DOHH2 (cell line): ENCODE results near the gene TUBAL3.

Source experiments
- H3F3A ChIP-seq: fragments of 200-600 bp; sonication (generic), shearing (Covaris generic); 2 replicates; pipeline ENCODE4 v1.6.0; 2016; ENCODE audit warnings: antibody characterized with exemption, mild to moderate bottlenecking; ENCODE audit not compliant: control insufficient read depth, insufficient read depth
- H3K27ac ChIP-seq: fragments of 200-600 bp; sonication (generic); 2 replicates; pipeline ENCODE4 v1.5.1; 2014; ENCODE audit warnings: low read depth, mild to moderate bottlenecking, low read length, moderate library complexity
- H3K27me3 ChIP-seq: fragments of 200-600 bp; sonication (generic); 2 replicates; pipeline ENCODE4 v1.6.1; 2014; ENCODE audit warnings: mild to moderate bottlenecking, low read length, mixed read lengths; ENCODE audit not compliant: control insufficient read depth
- H3K36me3 ChIP-seq: fragments of 200-600 bp; sonication (generic); 2 replicates; pipeline ENCODE4 v1.6.1; 2014; ENCODE audit warnings: mild to moderate bottlenecking, low read length, moderate library complexity, mixed read lengths; ENCODE audit not compliant: control insufficient read depth
- H3K4me1 ChIP-seq: fragments of 200-600 bp; sonication (generic); 2 replicates; pipeline ENCODE4 v1.6.1; 2014; ENCODE audit warnings: mild to moderate bottlenecking, low read length, mixed read lengths; ENCODE audit not compliant: control insufficient read depth
- H3K4me2 ChIP-seq: fragments of 200-600 bp; sonication (generic); 2 replicates; pipeline ENCODE4 v1.6.0; 2014; ENCODE audit warnings: mild to moderate bottlenecking, low read length, moderate library complexity
- H3K4me3 ChIP-seq: fragments of 200-600 bp; sonication (generic); 2 replicates; pipeline ENCODE4 v1.5.1; 2014; ENCODE audit warnings: mild to moderate bottlenecking, low read length, mixed read lengths
- H3K79me2 ChIP-seq: fragments of 200-600 bp; sonication (generic); 2 replicates; pipeline ENCODE4 v1.6.1; 2014; ENCODE audit warnings: mild to moderate bottlenecking, low read length, mixed read lengths; ENCODE audit not compliant: control insufficient read depth
- H3K9me2 ChIP-seq: fragments of 200-600 bp; sonication (generic); replicated peaks from 2 replicates; pipeline ENCODE4 v1.6.1; 2014; ENCODE audit warnings: mild to moderate bottlenecking, low read length, mixed read lengths; ENCODE audit not compliant: control insufficient read depth
- H3K9me3 ChIP-seq: fragments of 200-600 bp; sonication (generic); 2 replicates; pipeline ENCODE4 v1.6.1; 2014; ENCODE audit warnings: antibody characterized with exemption, low read length, mixed read lengths; ENCODE audit not compliant: control insufficient read depth, insufficient read depth
- H4K20me1 ChIP-seq: fragments of 200-600 bp; sonication (generic); 2 replicates; pipeline ENCODE4 v1.6.0; 2014; ENCODE audit warnings: low read depth, mild to moderate bottlenecking, antibody characterized with exemption, low read length, moderate library complexity; ENCODE audit not compliant: control insufficient read depth, insufficient read depth
- CTCF ChIP-seq: fragments of 200-600 bp; sonication (generic); IDR thresholded peaks from one replicate; pipeline ENCODE4 v1.5.1; 2014; ENCODE audit warnings: antibody characterized with exemption, mild to moderate bottlenecking, low read depth, low read length; ENCODE audit not compliant: poor library complexity, severe bottlenecking
- EZH2phosphoT487 ChIP-seq: fragments of 200-600 bp; sonication (generic); IDR thresholded peaks from 2 replicates; pipeline ENCODE4 v1.6.1; 2017; ENCODE audit warnings: borderline replicate concordance, mild to moderate bottlenecking, antibody characterized with exemption, low read length, moderate library complexity, mixed read lengths

TUBAL3 gene

GRCh38 chr10:5445006-5445405 lies 40.4 kb upstream of the TUBAL3 start:
- Histone ChIP-seq H3K36me3 (peaks cover 21% of the 10 kb centered on the region), H3K4me3 (no peak overlapping the region), H3F3A (peaks cover 4% of the 10 kb centered on the region; the same call in 1 of the 2 replicates), H3K27ac (no peak overlapping the region), H4K20me1 (0 out of 2 replicates have a peak, but pooled peaks cover 3% of the 10 kb centered on the region), H3K79me2 (peaks cover 42% of the 10 kb centered on the region), H3K9me3 (no peaks in the 10 kb centered on the region), H3K9me2 (no peaks in the 10 kb centered on the region), H3K4me2 (no peak overlapping the region), H3K4me1 (peaks cover 40% of the 10 kb centered on the region), H3K27me3 (no peaks in the 10 kb centered on the region)
- TF ChIP-seq EZH2phosphoT487 (no peak), CTCF (no peak)

- Histone ChIP-seq H3F3A (peaks cover 4% of the 10 kb centered on the region; the same call in 1 of the 2 replicates), H3K4me2 (peak overlapping the region; percentile 31), H3K4me3 (no peak overlapping the region), H3K9me3 (no peaks in the 10 kb centered on the region), H3K4me1 (peaks cover 40% of the 10 kb centered on the region), H3K36me3 (peaks cover 30% of the 10 kb centered on the region), H3K27me3 (no peaks in the 10 kb centered on the region), H3K9me2 (no peaks in the 10 kb centered on the region), H3K27ac (no peak overlapping the region), H4K20me1 (0 out of 2 replicates have a peak, but pooled peaks cover 3% of the 10 kb centered on the region), H3K79me2 (peaks cover 29% of the 10 kb centered on the region)
- TF ChIP-seq EZH2phosphoT487: no peak
- no peak for TF ChIP-seq CTCF
These were observed 38.8 kb upstream of the TUBAL3 start for GRCh38 chr10:5443429-5443828.

- no peaks in the 10 kb centered on the region for H3K27me3 ChIP-seq
- H3K27ac ChIP-seq: no peak overlapping the region
- peak overlapping the region; percentile 31; the same call in 1 of the 2 replicates for H3K4me2 ChIP-seq
- no peak for TF ChIP-seq EZH2phosphoT487
- TF ChIP-seq CTCF: no peak
- peaks cover 36% of the 10 kb centered on the region for H3K4me1 ChIP-seq
- peaks cover 25% of the 10 kb centered on the region for H3K79me2 ChIP-seq
- H3K36me3 ChIP-seq: peaks cover 30% of the 10 kb centered on the region
- peaks cover 4% of the 10 kb centered on the region; the same call in 1 of the 2 replicates for H3F3A ChIP-seq
- H3K4me3 ChIP-seq: no peak overlapping the region
- no peaks in the 10 kb centered on the region for H3K9me3 ChIP-seq
- H3K9me2 ChIP-seq: no peaks in the 10 kb centered on the region
- H4K20me1 ChIP-seq: no peaks in the 10 kb centered on the region
These were observed 38.4 kb upstream of the TUBAL3 start for GRCh38 chr10:5442990-5443370.
